ENCODE results near the gene USP13. TPM values are rescaled to one million over a fixed set of nuclear protein-coding genes. Genes with fewer than 3 reads are reported as not detected.

USP13 gene
- total RNA-seq, 1 experiment from 2014 or later, result 14.8 TPM

DNA sequence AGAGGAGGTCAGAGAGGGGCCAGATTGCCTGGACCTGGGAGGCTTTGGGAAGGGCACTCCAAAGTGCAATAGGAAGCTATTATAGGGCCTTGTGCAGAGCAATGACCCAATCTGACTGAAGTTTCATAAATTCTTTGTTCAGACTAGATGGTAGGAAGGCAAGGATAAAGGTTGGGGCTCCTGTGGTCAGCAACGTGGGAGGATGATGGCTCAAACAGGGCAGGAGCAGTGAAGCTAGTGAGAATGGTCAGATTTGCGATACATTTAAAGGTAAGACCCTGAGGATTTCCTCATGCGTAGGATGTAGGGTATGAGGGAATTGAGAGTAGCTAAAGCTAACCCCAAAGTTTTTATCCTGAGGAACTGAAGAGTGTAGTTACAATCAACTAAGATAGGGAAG, 139.0 kb downstream of the USP13 start:
- Histone ChIP-seq H3K4me3 (ENCODE audit: low read length) (no peak overlapping the region), H3K4me1 (ENCODE audit: insufficient read depth, low read length) (no peaks in the 10 kb centered on the region), H3K9me3 (ENCODE audit: low read length) (no peaks in the 10 kb centered on the region), H3F3A (ENCODE audit: low read length, unreplicated experiment) (no peaks in the 10 kb centered on the region), H2AFZ (ENCODE audit: low read length) (no peak overlapping the region), H4K20me1 (ENCODE audit: low read length) (no peaks in the 10 kb centered on the region), H3K9me2 (replicated peaks; ENCODE audit: low read length) (no peaks in the 10 kb centered on the region), H3K79me2 (ENCODE audit: low read length) (no peaks in the 10 kb centered on the region), H3K9ac (ENCODE audit: low read length) (no peak overlapping the region), H3K27me3 (ENCODE audit: low read length) (no peaks in the 10 kb centered on the region), H3K27ac (ENCODE audit: low read length) (no peak overlapping the region), H3K4me2 (ENCODE audit: low read length) (no peak overlapping the region), H3K36me3 (ENCODE audit: low read depth, low read length) (no peaks in the 10 kb centered on the region)
- ChIA-PET POLR2A (ENCODE audit: unreplicated experiment) (no interaction called here), CTCF (no interaction called here)
- DNase-seq (no peak), ATAC-seq (no peak)
- BruUV-seq (replicated peaks), result no TSS peak
- TF ChIP-seq EZH2phosphoT487 (IDR thresholded peaks at IDR 0.05; ENCODE audit: borderline replicate concordance, low read length) (no peak), EZH2 (IDR thresholded peaks at IDR 0.05; ENCODE audit: low read length, unreplicated experiment) (no peak)
- TF ChIP-seq, protein P1, sequence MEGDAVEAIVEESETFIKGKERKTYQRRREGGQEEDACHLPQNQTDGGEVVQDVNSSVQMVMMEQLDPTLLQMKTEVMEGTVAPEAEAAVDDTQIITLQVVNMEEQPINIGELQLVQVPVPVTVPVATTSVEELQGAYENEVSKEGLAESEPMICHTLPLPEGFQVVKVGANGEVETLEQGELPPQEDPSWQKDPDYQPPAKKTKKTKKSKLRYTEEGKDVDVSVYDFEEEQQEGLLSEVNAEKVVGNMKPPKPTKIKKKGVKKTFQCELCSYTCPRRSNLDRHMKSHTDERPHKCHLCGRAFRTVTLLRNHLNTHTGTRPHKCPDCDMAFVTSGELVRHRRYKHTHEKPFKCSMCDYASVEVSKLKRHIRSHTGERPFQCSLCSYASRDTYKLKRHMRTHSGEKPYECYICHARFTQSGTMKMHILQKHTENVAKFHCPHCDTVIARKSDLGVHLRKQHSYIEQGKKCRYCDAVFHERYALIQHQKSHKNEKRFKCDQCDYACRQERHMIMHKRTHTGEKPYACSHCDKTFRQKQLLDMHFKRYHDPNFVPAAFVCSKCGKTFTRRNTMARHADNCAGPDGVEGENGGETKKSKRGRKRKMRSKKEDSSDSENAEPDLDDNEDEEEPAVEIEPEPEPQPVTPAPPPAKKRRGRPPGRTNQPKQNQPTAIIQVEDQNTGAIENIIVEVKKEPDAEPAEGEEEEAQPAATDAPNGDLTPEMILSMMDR (conservative IDR thresholded peaks at IDR 0.05; ENCODE audit: low read depth, low read length), result no peak
- intact Hi-C loops (cut with micrococcal nuclease), result no loop called here

DNA sequence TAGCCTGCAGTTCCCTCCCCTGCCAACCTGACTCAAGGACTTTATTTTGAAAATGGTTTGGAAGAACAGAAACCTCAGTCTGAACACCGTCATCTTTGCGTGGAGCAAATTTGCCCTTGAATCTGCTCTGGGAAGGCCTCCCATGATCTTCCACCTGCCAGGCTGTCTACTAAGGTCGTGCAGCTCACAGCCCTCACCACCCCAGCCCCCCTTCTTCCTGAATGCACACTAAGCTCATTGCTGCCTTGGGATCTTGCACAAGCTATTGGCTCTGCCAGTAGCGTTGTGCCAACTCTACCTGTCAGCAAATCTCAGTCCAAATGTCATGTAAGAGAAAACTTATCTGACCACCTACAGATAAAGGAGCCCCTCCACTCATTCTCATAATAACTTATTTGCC, 141.5 kb downstream of the USP13 start:
- Histone ChIP-seq H3K4me3 (ENCODE audit: low read length) (no peak overlapping the region), H2AFZ (ENCODE audit: low read length) (no peak overlapping the region), H3K27me3 (ENCODE audit: low read length) (no peaks in the 10 kb centered on the region), H3K27ac (ENCODE audit: low read length) (no peak overlapping the region), H3K36me3 (ENCODE audit: low read depth, low read length) (no peaks in the 10 kb centered on the region), H3K4me1 (ENCODE audit: insufficient read depth, low read length) (no peaks in the 10 kb centered on the region), H3F3A (ENCODE audit: low read length, unreplicated experiment) (no peaks in the 10 kb centered on the region), H3K4me2 (ENCODE audit: low read length) (no peak overlapping the region), H3K9me2 (replicated peaks; ENCODE audit: low read length) (no peaks in the 10 kb centered on the region), H3K79me2 (ENCODE audit: low read length) (no peaks in the 10 kb centered on the region), H4K20me1 (ENCODE audit: low read length) (no peaks in the 10 kb centered on the region), H3K9me3 (ENCODE audit: low read length) (no peaks in the 10 kb centered on the region), H3K9ac (ENCODE audit: low read length) (no peak overlapping the region)
- BruUV-seq (replicated peaks), result no TSS peak
- TF ChIP-seq EZH2 (IDR thresholded peaks at IDR 0.05; ENCODE audit: low read length, unreplicated experiment), result no peak
- TF ChIP-seq EZH2phosphoT487 (IDR thresholded peaks at IDR 0.05; ENCODE audit: borderline replicate concordance, low read length), result no peak
- TF ChIP-seq, protein P1 (conservative IDR thresholded peaks at IDR 0.05; ENCODE audit: low read depth, low read length), result no peak
- ATAC-seq (no peak), DNase-seq (no peak)
- ChIA-PET POLR2A (ENCODE audit: unreplicated experiment) (no interaction called here), CTCF (no interaction called here)
- intact Hi-C loops (cut with micrococcal nuclease), result no loop called here

DNA sequence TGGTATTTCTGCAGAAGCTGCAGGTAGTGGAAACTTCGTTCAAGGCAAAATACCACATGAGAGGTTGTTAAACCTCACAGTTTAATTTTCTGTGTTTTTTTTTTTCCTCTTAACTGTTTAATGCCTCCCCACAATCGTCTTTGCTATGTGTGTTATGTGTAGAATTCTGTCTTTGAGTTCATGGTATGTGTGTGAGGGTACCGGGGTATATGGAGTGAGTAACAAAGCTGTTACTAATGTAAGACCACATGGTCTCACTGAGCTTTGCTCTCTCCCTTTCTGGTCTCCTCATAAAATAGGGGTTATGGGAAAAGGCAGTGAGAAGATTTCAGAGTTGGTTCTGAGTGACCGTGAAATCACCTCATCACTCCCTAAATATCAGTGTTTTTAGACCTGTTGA, 143.6 kb downstream of the USP13 start:
- Histone ChIP-seq H3K27me3 (ENCODE audit: low read length) (no peaks in the 10 kb centered on the region), H3F3A (ENCODE audit: low read length, unreplicated experiment) (no peaks in the 10 kb centered on the region), H3K36me3 (ENCODE audit: low read depth, low read length) (no peaks in the 10 kb centered on the region), H4K20me1 (ENCODE audit: low read length) (no peaks in the 10 kb centered on the region), H3K9ac (ENCODE audit: low read length) (no peak overlapping the region), H3K4me1 (ENCODE audit: insufficient read depth, low read length) (no peaks in the 10 kb centered on the region), H2AFZ (ENCODE audit: low read length) (no peak overlapping the region), H3K9me3 (ENCODE audit: low read length) (no peaks in the 10 kb centered on the region), H3K4me2 (ENCODE audit: low read length) (no peak overlapping the region), H3K27ac (ENCODE audit: low read length) (no peak overlapping the region), H3K4me3 (ENCODE audit: low read length) (no peak overlapping the region), H3K79me2 (ENCODE audit: low read length) (no peaks in the 10 kb centered on the region), H3K9me2 (replicated peaks; ENCODE audit: low read length) (no peaks in the 10 kb centered on the region)
- no peak for DNase-seq
- TF ChIP-seq, protein P1 (conservative IDR thresholded peaks at IDR 0.05; ENCODE audit: low read depth, low read length), result no peak
- TF ChIP-seq EZH2phosphoT487 (IDR thresholded peaks at IDR 0.05; ENCODE audit: borderline replicate concordance, low read length), result no peak
- no peak for TF ChIP-seq EZH2 (IDR thresholded peaks at IDR 0.05; ENCODE audit: low read length, unreplicated experiment)
- ChIA-PET POLR2A (ENCODE audit: unreplicated experiment) (no interaction called here), CTCF (interaction anchor here (0.6 kb wide), 1 partner anchor 799 kb away, joined by 3 read pairs; no protein-coding TSS in a partner anchor)
- no peak for ATAC-seq
- intact Hi-C loops (cut with micrococcal nuclease), result no loop called here
- no TSS peak for BruUV-seq (replicated peaks)

All from PC-3 (cell line).